Natural killer cell (primary cell): ENCODE measurements around the gene CMTR1. TPM values are rescaled to one million over a fixed set of nuclear protein-coding genes. Genes with fewer than 3 reads are reported as not detected.

Experiments used
- ATAC-seq, 3 donors: fragments of 150-1000 bp in 2 of 3; fragments of 200-7000 bp in 1 of 3; cut with Tn5 transposase; 1 replicate in 1 of 3; 2 replicates in 2 of 3; pipeline ENCODE4 v1.10.0; 2021; ENCODE audit warnings: mild to moderate bottlenecking in 2 of 3, moderate library complexity in 2 of 3
- DNase-seq, 2 donors: peaks; one replicate each; pipeline versions ENCODE4 v3.0.0 to v3.0.0-alpha.2; 2013 to 2021; ENCODE audit warnings: mixed read lengths in 1 of 2
- H3K27ac ChIP-seq: one replicate; pipeline ENCODE4 v1.5.1; 2013; ENCODE audit warnings: mild to moderate bottlenecking, low read length
- H3K27me3 ChIP-seq: one replicate; pipeline ENCODE4 v1.6.1; 2013; ENCODE audit warnings: low read length; ENCODE audit not compliant: control insufficient read depth, insufficient read depth
- H3K36me3 ChIP-seq: one replicate; pipeline ENCODE4 v1.6.1; 2013; ENCODE audit warnings: low read length; ENCODE audit not compliant: control insufficient read depth, insufficient read depth
- H3K4me1 ChIP-seq: one replicate; pipeline ENCODE4 v1.6.1; 2013; ENCODE audit warnings: low read length; ENCODE audit not compliant: control insufficient read depth, insufficient read depth
- H3K4me3 ChIP-seq: one replicate; pipeline ENCODE4 v1.5.1; 2013; ENCODE audit warnings: low read length
- H3K9me3 ChIP-seq: one replicate; pipeline ENCODE4 v1.6.1; 2013; ENCODE audit warnings: low read length; ENCODE audit not compliant: control insufficient read depth, insufficient read depth
- H3K27ac Mint-ChIP-seq, 2 donors: one replicate each; pipeline ENCODE4 v1.8.0; 2022; ENCODE audit warnings: mild to moderate bottlenecking in 2 of 2, mixed read lengths in 2 of 2, moderate library complexity in 1 of 2
- H3K27me3 Mint-ChIP-seq, 2 donors: one replicate each; pipeline ENCODE4 v1.8.0; 2022; ENCODE audit warnings: low read depth in 2 of 2, mixed read lengths in 2 of 2
- H3K36me3 Mint-ChIP-seq: one replicate; pipeline ENCODE4 v1.8.0; 2022; ENCODE audit warnings: mixed read lengths
- H3K4me1 Mint-ChIP-seq, 2 donors: one replicate each; pipeline ENCODE4 v1.8.0; 2022; ENCODE audit warnings: mixed read lengths in 2 of 2
- H3K4me3 Mint-ChIP-seq: one replicate; pipeline ENCODE4 v1.8.0; 2022; ENCODE audit warnings: mild to moderate bottlenecking, moderate library complexity, mixed read lengths
- H3K9me3 Mint-ChIP-seq, 2 donors: one replicate each; pipeline ENCODE4 v1.8.0; 2022; ENCODE audit warnings: mixed read lengths in 2 of 2
- WGBS: methylation state at CpG from one replicate; pipeline ENCODE4 v1.1.7; 2013; ENCODE audit warnings: missing lambda C conversion rate; ENCODE audit not compliant: insufficient coverage; 5-methylcytosine and 5-hydroxymethylcytosine counted together
- intact Hi-C: fragments of 100-400 bp; cut with micrococcal nuclease; formaldehyde crosslinking; loops from one replicate; pipeline ENCODE4 v1.14.2; 2022
- total RNA-seq, 4 donors: library from RNA; stranded (reverse); fragments of 120-200 nt in 1 of 4; gene quantifications; one replicate each; pipeline versions ENCODE4 v1.2.3 to v1.2.4, GENCODE V29; 2013 to 2022
- TF ChIP-seq, protein P1 (sequence below): fragments of 200-600 bp; IDR thresholded peaks from one replicate; pipeline ENCODE4 v1.8.0; 2022; ENCODE audit warnings: antibody characterized with exemption

The CMTR1 gene
- total RNA-seq, 3 donors from 2014 or later (not counting 1 experiment from before 2014, with no cell fraction given) = 85.0 to 111 (median 94.7) TPM

DNA sequence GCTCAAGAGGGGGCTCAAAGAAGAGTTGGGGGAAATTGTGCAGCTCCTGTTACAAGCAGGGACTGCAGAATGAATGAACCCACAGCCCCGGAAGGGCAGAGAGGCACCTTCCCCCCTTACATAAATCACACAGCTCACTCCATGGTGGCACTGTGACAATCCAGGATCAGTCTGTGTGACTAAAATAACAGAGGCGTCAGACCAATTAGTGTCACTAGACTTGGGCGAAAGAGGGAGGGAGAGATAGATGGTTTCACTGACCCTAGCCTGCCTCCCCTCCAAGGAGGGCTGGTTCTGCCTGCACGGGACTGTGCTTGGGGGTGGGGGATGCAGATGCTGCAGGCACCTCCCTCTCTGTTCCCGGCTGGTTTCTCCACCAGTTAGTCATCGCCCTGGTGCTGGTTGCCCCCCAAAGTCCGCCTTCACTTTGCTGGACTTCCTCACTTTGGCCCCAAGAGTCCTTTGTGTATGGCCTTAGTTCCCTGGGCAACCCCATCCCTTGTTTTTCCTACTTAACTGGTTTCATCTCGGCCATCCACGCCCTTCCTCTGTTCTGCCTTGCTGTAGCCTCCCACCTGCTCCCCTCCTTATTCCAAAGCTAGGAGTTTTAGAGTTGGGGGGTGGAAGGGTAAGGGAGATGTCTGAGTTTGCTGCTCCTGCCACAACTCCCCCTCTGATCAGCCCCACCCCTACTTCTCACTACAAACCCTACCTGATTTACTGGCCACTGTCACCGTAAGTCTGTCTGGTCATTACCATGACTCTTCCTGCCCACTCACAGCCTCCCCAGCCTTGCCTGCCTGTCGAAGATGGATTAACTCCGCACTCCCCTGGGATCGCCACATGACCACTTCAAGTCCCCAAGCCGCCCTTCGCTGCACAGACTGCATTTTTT is 48.9 kb downstream of the CMTR1 start:
- TF ChIP-seq, protein P1, sequence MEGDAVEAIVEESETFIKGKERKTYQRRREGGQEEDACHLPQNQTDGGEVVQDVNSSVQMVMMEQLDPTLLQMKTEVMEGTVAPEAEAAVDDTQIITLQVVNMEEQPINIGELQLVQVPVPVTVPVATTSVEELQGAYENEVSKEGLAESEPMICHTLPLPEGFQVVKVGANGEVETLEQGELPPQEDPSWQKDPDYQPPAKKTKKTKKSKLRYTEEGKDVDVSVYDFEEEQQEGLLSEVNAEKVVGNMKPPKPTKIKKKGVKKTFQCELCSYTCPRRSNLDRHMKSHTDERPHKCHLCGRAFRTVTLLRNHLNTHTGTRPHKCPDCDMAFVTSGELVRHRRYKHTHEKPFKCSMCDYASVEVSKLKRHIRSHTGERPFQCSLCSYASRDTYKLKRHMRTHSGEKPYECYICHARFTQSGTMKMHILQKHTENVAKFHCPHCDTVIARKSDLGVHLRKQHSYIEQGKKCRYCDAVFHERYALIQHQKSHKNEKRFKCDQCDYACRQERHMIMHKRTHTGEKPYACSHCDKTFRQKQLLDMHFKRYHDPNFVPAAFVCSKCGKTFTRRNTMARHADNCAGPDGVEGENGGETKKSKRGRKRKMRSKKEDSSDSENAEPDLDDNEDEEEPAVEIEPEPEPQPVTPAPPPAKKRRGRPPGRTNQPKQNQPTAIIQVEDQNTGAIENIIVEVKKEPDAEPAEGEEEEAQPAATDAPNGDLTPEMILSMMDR = no peak
- Mint-ChIP-seq H3K36me3 (no peaks in the 10 kb centered on the region), H3K27me3 (no peaks in the 10 kb centered on the region), H3K4me3 (no peak overlapping the region), H3K27ac (no peak overlapping the region), H3K9me3 (no peaks in the 10 kb centered on the region), H3K4me1 (no peaks in the 10 kb centered on the region)
- Histone ChIP-seq H3K36me3 (peaks cover 68% of the 10 kb centered on the region), H3K9me3 (no peaks in the 10 kb centered on the region), H3K4me1 (peaks cover 13% of the 10 kb centered on the region), H3K27ac (no peak overlapping the region), H3K4me3 (no peak overlapping the region), H3K27me3 (no peaks in the 10 kb centered on the region)
- ATAC-seq (no peak), DNase-seq (no peak)
- WGBS = 89% methylated on average over 14 of the region's 15 CpGs
- intact Hi-C loops = no loop called here

DNA sequence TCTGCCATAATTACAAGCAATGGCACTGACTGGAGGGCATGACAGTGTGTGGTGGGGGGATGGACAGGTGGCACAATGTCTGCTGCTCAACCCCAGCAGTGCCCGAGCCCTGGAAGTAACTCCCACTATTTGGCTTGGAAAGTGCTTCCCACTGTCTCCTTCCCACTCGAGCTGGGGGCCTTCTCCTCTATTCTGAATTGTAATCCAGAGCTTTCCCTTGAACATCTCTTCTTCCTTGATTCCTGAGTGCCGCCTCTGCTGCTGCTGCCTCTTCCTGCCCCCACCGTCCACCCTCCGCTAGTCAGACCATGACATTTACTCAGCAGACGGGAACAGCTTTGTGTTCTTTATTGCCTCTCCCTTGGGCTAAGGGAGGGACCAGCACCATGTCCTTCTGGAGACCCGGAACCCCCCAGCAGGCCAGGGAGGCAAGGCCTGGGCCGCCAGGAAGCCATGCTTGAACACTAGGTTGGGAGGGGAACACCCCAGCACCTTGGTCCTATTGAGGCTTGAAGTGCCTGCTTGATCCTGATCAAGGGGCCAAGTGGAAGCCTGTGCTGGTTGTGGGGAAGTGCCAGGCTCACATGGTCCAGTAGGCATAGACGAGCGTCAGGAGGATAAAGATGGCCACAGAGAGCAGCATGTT is 49.7 kb downstream of the CMTR1 start:
- H3K4me1 Mint-ChIP-seq = peaks cover under 1 to 3% of the 10 kb centered on the region in 2 donors
- DNase-seq (no peak), ATAC-seq (no peak)
- no peak overlapping the region for H3K27ac ChIP-seq
- no peak overlapping the region for H3K4me3 ChIP-seq
- no peaks in the 10 kb centered on the region for H3K9me3 Mint-ChIP-seq
- peaks cover 61% of the 10 kb centered on the region for H3K36me3 ChIP-seq
- H3K4me3 Mint-ChIP-seq = no peak overlapping the region
- intact Hi-C loops = no loop called here
- H3K4me1 ChIP-seq = peaks cover 13% of the 10 kb centered on the region
- H3K27me3 ChIP-seq = no peaks in the 10 kb centered on the region
- H3K27me3 Mint-ChIP-seq = no peaks in the 10 kb centered on the region
- H3K36me3 Mint-ChIP-seq = no peaks in the 10 kb centered on the region
- H3K9me3 ChIP-seq = no peaks in the 10 kb centered on the region
- 93% methylated on average over 10 of the region's 10 CpGs for whole genome bisulfite sequencing
- TF ChIP-seq, protein P1 = no peak
- H3K27ac Mint-ChIP-seq = no peak overlapping the region

DNA sequence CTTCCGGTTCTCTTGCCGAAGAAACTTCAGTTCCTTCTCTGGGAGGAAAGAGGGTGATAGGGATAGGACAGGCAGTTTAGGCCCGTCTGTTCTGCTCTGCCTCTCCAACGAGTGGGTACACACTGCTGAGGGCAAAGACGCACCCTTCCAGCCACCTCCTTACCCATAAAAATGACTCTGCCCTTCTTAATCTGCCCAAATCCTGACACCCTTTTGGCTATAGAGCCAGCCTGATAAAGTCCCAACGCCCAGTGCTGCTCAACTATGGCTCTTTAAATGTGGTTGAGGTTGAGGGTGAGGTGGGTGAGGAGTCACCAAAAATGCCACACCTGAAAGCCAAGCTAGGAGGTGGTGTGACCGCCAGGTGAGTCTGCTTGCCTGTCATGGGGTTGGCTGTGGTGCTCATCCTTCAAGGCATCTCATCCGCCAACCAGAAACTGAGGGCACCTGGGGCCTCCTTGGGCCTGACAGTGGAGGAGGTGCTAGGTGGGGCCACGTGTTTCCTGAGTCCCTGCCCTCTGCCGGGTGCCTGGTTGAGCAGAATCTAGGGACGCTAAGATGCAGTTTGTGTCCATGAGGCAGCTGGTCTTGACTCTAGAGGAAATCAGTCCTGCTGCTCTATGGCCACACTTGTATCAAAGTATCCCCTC is 50.4 kb downstream of the CMTR1 start:
- peaks cover 13% of the 10 kb centered on the region for H3K4me1 ChIP-seq
- H3K27ac Mint-ChIP-seq = no peak overlapping the region
- H3K27ac ChIP-seq = no peak overlapping the region
- H3K4me3 Mint-ChIP-seq = no peak overlapping the region
- no peaks in the 10 kb centered on the region for H3K9me3 Mint-ChIP-seq
- no peak for ATAC-seq
- 93% methylated on average over 11 of the region's 11 CpGs for WGBS
- no peak overlapping the region for H3K4me3 ChIP-seq
- TF ChIP-seq, protein P1 = no peak
- H3K27me3 Mint-ChIP-seq = no peaks in the 10 kb centered on the region
- no peaks in the 10 kb centered on the region for H3K36me3 Mint-ChIP-seq
- H3K9me3 ChIP-seq = no peaks in the 10 kb centered on the region
- peaks cover 59% of the 10 kb centered on the region for H3K36me3 ChIP-seq
- intact Hi-C loops = no loop called here
- peaks cover 7 to 8% of the 10 kb centered on the region in 2 donors for H3K4me1 Mint-ChIP-seq
- no peaks in the 10 kb centered on the region for H3K27me3 ChIP-seq
- DNase-seq = no peak
